ENCODE measurements around the gene KYAT1.

DNA sequence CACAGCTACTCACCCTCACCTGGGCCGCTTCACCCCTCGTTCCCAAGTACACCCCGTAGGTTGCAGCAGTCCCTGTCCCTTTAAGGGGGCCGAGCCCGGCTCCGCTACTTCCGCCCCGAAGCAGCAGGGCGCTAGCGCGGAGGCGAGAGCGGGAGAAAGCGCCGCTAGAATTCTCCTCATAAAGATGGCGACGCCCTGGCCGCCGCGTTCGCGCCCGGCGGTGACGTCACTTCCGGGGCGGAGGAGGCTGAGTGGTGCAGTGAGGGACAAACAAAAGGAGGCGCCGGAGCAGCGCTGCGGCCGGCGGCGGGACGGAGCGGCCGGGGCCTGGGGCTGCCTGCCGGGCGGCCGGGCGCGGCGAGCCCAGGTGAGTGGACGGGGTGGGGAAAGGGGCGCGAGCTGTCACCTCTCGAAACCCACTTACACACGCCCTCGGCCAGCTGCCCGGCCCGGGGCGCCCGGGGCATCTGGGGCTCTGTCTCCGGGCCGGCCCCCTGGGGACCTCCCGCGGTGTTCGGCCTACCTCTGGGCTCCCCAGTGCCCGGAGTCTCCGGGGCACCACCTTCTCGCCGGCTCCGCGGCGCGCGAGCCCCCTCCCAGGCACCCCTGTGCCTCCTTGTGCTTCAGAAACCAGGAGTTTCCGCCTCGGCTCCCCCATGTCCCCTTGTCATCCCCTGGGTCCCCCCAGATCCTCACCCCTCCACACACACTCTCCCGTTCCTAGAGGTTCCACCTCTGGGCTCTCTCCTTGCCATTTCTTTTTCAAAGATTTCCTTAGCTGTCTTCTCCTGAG is at the start of gene KYAT1, which contains the start of gene LRRC8A:
- TF ChIP-seq, protein P1, sequence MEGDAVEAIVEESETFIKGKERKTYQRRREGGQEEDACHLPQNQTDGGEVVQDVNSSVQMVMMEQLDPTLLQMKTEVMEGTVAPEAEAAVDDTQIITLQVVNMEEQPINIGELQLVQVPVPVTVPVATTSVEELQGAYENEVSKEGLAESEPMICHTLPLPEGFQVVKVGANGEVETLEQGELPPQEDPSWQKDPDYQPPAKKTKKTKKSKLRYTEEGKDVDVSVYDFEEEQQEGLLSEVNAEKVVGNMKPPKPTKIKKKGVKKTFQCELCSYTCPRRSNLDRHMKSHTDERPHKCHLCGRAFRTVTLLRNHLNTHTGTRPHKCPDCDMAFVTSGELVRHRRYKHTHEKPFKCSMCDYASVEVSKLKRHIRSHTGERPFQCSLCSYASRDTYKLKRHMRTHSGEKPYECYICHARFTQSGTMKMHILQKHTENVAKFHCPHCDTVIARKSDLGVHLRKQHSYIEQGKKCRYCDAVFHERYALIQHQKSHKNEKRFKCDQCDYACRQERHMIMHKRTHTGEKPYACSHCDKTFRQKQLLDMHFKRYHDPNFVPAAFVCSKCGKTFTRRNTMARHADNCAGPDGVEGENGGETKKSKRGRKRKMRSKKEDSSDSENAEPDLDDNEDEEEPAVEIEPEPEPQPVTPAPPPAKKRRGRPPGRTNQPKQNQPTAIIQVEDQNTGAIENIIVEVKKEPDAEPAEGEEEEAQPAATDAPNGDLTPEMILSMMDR (optimal IDR thresholded peaks at IDR 0.05 in 1 of 3, IDR thresholded peaks at IDR 0.05 in 1 of 3, conservative IDR thresholded peaks at IDR 0.05 in 1 of 3; ENCODE audit: extremely low read depth in 1 of 3, insufficient read depth in 2 of 3, low read length in 3 of 3), result no peak
- no peak for TF ChIP-seq EZH2 (IDR thresholded peaks at IDR 0.05; ENCODE audit: low read length)

All from keratinocyte (primary cell).